WTC11 (cell line): ENCODE data around the gene MRC2. TPM values are rescaled to one million over a fixed set of nuclear protein-coding genes. Genes with fewer than 3 reads are reported as not detected.

ENCODE experiments used
- ATAC-seq: fragments of 200-7000 bp; cut with Tn5 transposase; 2 replicates; pipeline ENCODE4 v1.10.0; 2021; ENCODE audit warnings: mild to moderate bottlenecking, moderate library complexity
- CTCF ChIA-PET: fragments of 300-600 bp; sonication (Branson Sonifier 250); formaldehyde crosslinking; loops from one replicate; lab custom pipeline; 2021; ENCODE audit warnings: antibody characterized with exemption; lab: Charles Lee
- POLR2A ChIA-PET: fragments of 350-600 bp; sonication (Branson Sonifier 250); formaldehyde crosslinking; loops from one replicate; lab custom pipeline; 2021; ENCODE audit warnings: antibody characterized with exemption; lab: Charles Lee
- DNase-seq: peaks from one replicate; pipeline ENCODE4 v3.0.0; 2021; ENCODE audit warnings: low spot score
- H3K27ac Mint-ChIP-seq: 2 replicates; pipeline ENCODE4 v1.8.0; 2021; ENCODE audit warnings: mixed read lengths
- H3K27me3 Mint-ChIP-seq: 2 replicates; pipeline ENCODE4 v1.8.0; 2021; ENCODE audit warnings: low read depth, mild to moderate bottlenecking, moderate library complexity, mixed read lengths
- H3K36me3 Mint-ChIP-seq: 2 replicates; pipeline ENCODE4 v1.8.0; 2021; ENCODE audit warnings: mixed read lengths
- H3K4me1 Mint-ChIP-seq: 2 replicates; pipeline ENCODE4 v1.8.0; 2022; ENCODE audit warnings: mixed read lengths
- H3K4me3 Mint-ChIP-seq: 2 replicates; pipeline ENCODE4 v1.8.0; 2021; ENCODE audit warnings: mild to moderate bottlenecking, moderate library complexity, mixed read lengths
- H3K9me3 Mint-ChIP-seq: 2 replicates; pipeline ENCODE4 v1.8.0; 2021; ENCODE audit warnings: mixed read lengths
- ATF1 ChIP-seq: sonication (generic); formaldehyde crosslinking; IDR thresholded peaks from 2 replicates; pipeline ENCODE4 v1.8.1; 2023; ENCODE audit warnings: mild to moderate bottlenecking, moderate library complexity, missing genetic modification reagents
- ATF2 ChIP-seq: sonication (generic); formaldehyde crosslinking; IDR thresholded peaks from 2 replicates; pipeline ENCODE4 v1.8.1; 2022; ENCODE audit warnings: low read depth, missing genetic modification reagents, borderline replicate concordance
- ATF6 ChIP-seq: sonication (generic); formaldehyde crosslinking; IDR thresholded peaks from 2 replicates; pipeline ENCODE4 v1.8.1; 2023; ENCODE audit warnings: mild to moderate bottlenecking, missing genetic modification reagents
- FOXJ3 ChIP-seq: sonication (generic); formaldehyde crosslinking; IDR thresholded peaks from 2 replicates; pipeline ENCODE4 v1.9.0; 2021; ENCODE audit warnings: missing genetic modification reagents, mild to moderate bottlenecking, borderline replicate concordance
- HMGA2 ChIP-seq: fragments of 250-450 bp; sonication (Bioruptor Pico); IDR thresholded peaks from 2 replicates; pipeline ENCODE4 v1.4.0; 2021; ENCODE audit warnings: mild to moderate bottlenecking, moderate library complexity
- MAX ChIP-seq: sonication (generic); formaldehyde crosslinking; IDR thresholded peaks from 2 replicates; pipeline ENCODE4 v1.8.0; 2022; ENCODE audit warnings: mild to moderate bottlenecking, missing genetic modification reagents
- NFATC4 ChIP-seq: fragments of 250-450 bp; sonication (Bioruptor Pico); IDR thresholded peaks from 2 replicates; pipeline ENCODE4 v1.9.0; 2021; ENCODE audit warnings: mild to moderate bottlenecking
- NR2C2 ChIP-seq: sonication (generic); formaldehyde crosslinking; IDR thresholded peaks from 2 replicates; pipeline ENCODE4 v1.8.0; 2022; ENCODE audit warnings: mild to moderate bottlenecking, missing genetic modification reagents
- TP53 ChIP-seq: sonication (generic); formaldehyde crosslinking; IDR thresholded peaks from 2 replicates; pipeline ENCODE4 v1.8.1; 2023; ENCODE audit warnings: mild to moderate bottlenecking, missing genetic modification reagents
- ZBTB21 ChIP-seq: sonication (generic); formaldehyde crosslinking; IDR thresholded peaks from 2 replicates; pipeline ENCODE4 v1.8.1; 2023; ENCODE audit warnings: mild to moderate bottlenecking, missing genetic modification reagents, borderline replicate concordance
- ZNF138 ChIP-seq: sonication (generic); formaldehyde crosslinking; conservative IDR thresholded peaks from 2 replicates; pipeline ENCODE4 v1.8.1; 2022; ENCODE audit warnings: mild to moderate bottlenecking, moderate library complexity, missing genetic modification reagents
- ZNF219 ChIP-seq: sonication (generic); formaldehyde crosslinking; IDR thresholded peaks from 2 replicates; pipeline ENCODE4 v1.8.0; 2023; ENCODE audit warnings: missing genetic modification reagents, mild to moderate bottlenecking, borderline replicate concordance
- ZNF396 ChIP-seq: fragments of 250-450 bp; sonication (Bioruptor Pico); IDR thresholded peaks from 2 replicates; pipeline ENCODE4 v1.8.0; 2021; ENCODE audit warnings: mild to moderate bottlenecking, moderate library complexity, borderline replicate concordance
- total RNA-seq: library from RNA; stranded (reverse); gene quantifications from 3 replicates; pipeline ENCODE4 v1.2.3, GENCODE V29; 2021
- TF ChIP-seq, protein P1 (sequence below): sonication (generic); formaldehyde crosslinking; IDR thresholded peaks from 2 replicates; pipeline ENCODE4 v1.8.1; 2023; ENCODE audit warnings: mild to moderate bottlenecking, moderate library complexity, missing genetic modification reagents
- TF ChIP-seq, protein P2 (sequence below): sonication (generic); formaldehyde crosslinking; IDR thresholded peaks from 2 replicates; pipeline ENCODE4 v1.8.0; 2022; ENCODE audit warnings: mild to moderate bottlenecking, missing genetic modification reagents
- TF ChIP-seq, protein P3 (sequence below): fragments of 250-450 bp; sonication (Bioruptor Pico); IDR thresholded peaks from 2 replicates; pipeline ENCODE4 v1.9.0; 2021; ENCODE audit warnings: moderate library complexity, mild to moderate bottlenecking, inconsistent platforms, borderline replicate concordance
- TF ChIP-seq, protein P4 (sequence below): fragments of 250-450 bp; sonication (Bioruptor Pico); IDR thresholded peaks from 2 replicates; pipeline ENCODE4 v1.8.0; 2021; ENCODE audit warnings: mild to moderate bottlenecking

The MRC2 gene
- total RNA-seq, 1 experiment from 2014 or later, result 35.3 TPM

DNA sequence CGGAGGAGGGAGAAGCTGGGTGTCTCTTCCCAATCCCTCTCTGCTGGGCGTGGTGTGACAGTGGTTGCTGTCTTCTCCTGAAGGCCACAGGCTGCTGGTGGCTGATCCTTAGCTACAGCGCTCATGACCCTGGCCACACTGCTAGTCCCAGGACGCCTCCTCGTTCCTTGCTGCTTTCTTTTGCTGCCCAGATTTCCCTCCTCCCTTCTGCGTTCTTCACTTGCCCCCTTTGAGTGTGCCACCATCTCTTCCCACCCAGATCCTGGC lies 90.1 kb downstream of the MRC2 start:
- CTCF ChIA-PET, result no interaction called here

GRCh38 chr17:62717889-62718288 lies 90.4 kb downstream of the MRC2 start:
- ATAC-seq (no peak), DNase-seq (no peak)
- ChIA-PET POLR2A (no interaction called here), CTCF (no interaction called here)
- no peak overlapping the region for H3K27ac Mint-ChIP-seq
- H3K4me1 Mint-ChIP-seq, result peaks cover 20% of the 10 kb centered on the region
- H3K27me3 Mint-ChIP-seq, result no peaks in the 10 kb centered on the region
- H3K36me3 Mint-ChIP-seq, result no peaks in the 10 kb centered on the region
- TF ChIP-seq ATF6 (CRISPR knock-in tag), result no peak
- TF ChIP-seq, protein P1, sequence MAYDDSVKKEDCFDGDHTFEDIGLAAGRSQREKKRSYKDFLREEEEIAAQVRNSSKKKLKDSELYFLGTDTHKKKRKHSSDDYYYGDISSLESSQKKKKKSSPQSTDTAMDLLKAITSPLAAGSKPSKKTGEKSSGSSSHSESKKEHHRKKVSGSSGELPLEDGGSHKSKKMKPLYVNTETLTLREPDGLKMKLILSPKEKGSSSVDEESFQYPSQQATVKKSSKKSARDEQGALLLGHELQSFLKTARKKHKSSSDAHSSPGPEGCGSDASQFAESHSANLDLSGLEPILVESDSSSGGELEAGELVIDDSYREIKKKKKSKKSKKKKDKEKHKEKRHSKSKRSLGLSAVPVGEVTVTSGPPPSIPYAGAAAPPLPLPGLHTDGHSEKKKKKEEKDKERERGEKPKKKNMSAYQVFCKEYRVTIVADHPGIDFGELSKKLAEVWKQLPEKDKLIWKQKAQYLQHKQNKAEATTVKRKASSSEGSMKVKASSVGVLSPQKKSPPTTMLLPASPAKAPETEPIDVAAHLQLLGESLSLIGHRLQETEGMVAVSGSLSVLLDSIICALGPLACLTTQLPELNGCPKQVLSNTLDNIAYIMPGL (CRISPR knock-in tag), result no peak
- TF ChIP-seq, protein P2, sequence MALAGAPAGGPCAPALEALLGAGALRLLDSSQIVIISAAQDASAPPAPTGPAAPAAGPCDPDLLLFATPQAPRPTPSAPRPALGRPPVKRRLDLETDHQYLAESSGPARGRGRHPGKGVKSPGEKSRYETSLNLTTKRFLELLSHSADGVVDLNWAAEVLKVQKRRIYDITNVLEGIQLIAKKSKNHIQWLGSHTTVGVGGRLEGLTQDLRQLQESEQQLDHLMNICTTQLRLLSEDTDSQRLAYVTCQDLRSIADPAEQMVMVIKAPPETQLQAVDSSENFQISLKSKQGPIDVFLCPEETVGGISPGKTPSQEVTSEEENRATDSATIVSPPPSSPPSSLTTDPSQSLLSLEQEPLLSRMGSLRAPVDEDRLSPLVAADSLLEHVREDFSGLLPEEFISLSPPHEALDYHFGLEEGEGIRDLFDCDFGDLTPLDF (CRISPR knock-in tag), result no peak
- no peak for TF ChIP-seq NR2C2 (CRISPR knock-in tag)
- TF ChIP-seq MAX (CRISPR knock-in tag), result no peak
- TF ChIP-seq ZBTB21 (CRISPR knock-in tag), result no peak
- no peak for TF ChIP-seq ZNF138 (CRISPR knock-in tag)
- no peak for TF ChIP-seq ATF1 (CRISPR knock-in tag)
- TF ChIP-seq ATF2 (CRISPR knock-in tag), result no peak
- H3K4me3 Mint-ChIP-seq, result no peak overlapping the region
- H3K9me3 Mint-ChIP-seq, result no peaks in the 10 kb centered on the region

More for the DNA sequence above, 90.1 kb downstream of the MRC2 start:
- ATAC-seq (no peak), DNase-seq (no peak)
- POLR2A ChIA-PET, result no interaction called here
- TF ChIP-seq, protein P3, sequence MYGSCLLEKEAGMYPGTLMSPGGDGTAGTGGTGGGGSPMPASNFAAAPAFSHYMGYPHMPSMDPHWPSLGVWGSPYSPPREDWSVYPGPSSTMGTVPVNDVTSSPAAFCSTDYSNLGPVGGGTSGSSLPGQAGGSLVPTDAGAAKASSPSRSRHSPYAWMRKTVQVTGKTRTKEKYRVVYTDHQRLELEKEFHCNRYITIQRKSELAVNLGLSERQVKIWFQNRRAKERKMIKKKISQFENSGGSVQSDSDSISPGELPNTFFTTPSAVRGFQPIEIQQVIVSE, result no peak
- TF ChIP-seq NFATC4 (CRISPR knock-in tag), result no peak
- no peak for TF ChIP-seq FOXJ3
- no peak for TF ChIP-seq ZNF219
- no peak for TF ChIP-seq HMGA2 (CRISPR knock-in tag)
- TF ChIP-seq, protein P4, sequence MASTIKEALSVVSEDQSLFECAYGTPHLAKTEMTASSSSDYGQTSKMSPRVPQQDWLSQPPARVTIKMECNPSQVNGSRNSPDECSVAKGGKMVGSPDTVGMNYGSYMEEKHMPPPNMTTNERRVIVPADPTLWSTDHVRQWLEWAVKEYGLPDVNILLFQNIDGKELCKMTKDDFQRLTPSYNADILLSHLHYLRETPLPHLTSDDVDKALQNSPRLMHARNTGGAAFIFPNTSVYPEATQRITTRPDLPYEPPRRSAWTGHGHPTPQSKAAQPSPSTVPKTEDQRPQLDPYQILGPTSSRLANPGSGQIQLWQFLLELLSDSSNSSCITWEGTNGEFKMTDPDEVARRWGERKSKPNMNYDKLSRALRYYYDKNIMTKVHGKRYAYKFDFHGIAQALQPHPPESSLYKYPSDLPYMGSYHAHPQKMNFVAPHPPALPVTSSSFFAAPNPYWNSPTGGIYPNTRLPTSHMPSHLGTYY (CRISPR knock-in tag), result no peak
- TF ChIP-seq ZNF396 (CRISPR knock-in tag), result no peak
- TF ChIP-seq TP53 (CRISPR knock-in tag), result no peak
- Mint-ChIP-seq H3K9me3 (no peaks in the 10 kb centered on the region), H3K27ac (0 out of 2 replicates have a peak overlapping the region, but pooled peaks have one; percentile 2), H3K4me3 (no peak overlapping the region), H3K27me3 (no peaks in the 10 kb centered on the region), H3K36me3 (no peaks in the 10 kb centered on the region), H3K4me1 (peaks cover 20% of the 10 kb centered on the region)
